ENCODE measurements around the gene FBXL20. TPM values are rescaled to one million over a fixed set of nuclear protein-coding genes. Genes with fewer than 3 reads are reported as not detected.

FBXL20 gene
- total and polyA plus RNA-seq, 2 of the 8 experiments (the other 6 are each of a cell fraction or from before 2014, with no cell fraction given) = 5.5 to 11.0 TPM

GRCh38 chr17:39325528-39326240 is 75.7 kb downstream of the FBXL20 start (continued):
- TF ChIP-seq BACH1 (IDR thresholded peaks at IDR 0.05; ENCODE audit: low read length) = no peak

Data from H1 (cell line).